Caco-2 (cell line): ENCODE measurements around the gene FZD10. TPM values are rescaled to one million over a fixed set of nuclear protein-coding genes. Genes with fewer than 3 reads are reported as not detected.

Experiments used
- BruUV-seq: library from RNA; stranded (reverse); fragments of 400-500 nt; replicated peaks from 2 replicates; lab custom pipeline; 2021; lab: Mats Ljungman, UMichigan
- CTCF ChIA-PET: fragments of 300-600 bp; sonication (Branson Sonifier 250); formaldehyde crosslinking; loops from one replicate; lab custom pipeline; 2022; ENCODE audit warnings: antibody characterized with exemption; lab: Charles Lee
- POLR2A ChIA-PET: fragments of 300-600 bp; sonication (Branson Sonifier 250); formaldehyde crosslinking; loops from one replicate; lab custom pipeline; 2022; ENCODE audit warnings: antibody characterized with exemption; lab: Charles Lee
- DNase-seq, 2 experiments: peaks; one replicate each; pipeline versions ENCODE4 v3.0.0 to v3.0.0-alpha.2; 2020 to 2022
- H3K27me3 ChIP-seq: replicated peaks from 2 replicates; pipeline ENCODE4 v1.6.0; 2011; ENCODE audit warnings: low read length; ENCODE audit not compliant: control insufficient read depth, insufficient read depth
- H3K36me3 ChIP-seq: 2 replicates; pipeline ENCODE4 v1.5.1; 2011; ENCODE audit warnings: low read length; ENCODE audit not compliant: control insufficient read depth, insufficient read depth
- H3K4me1 ChIP-seq: fragments of 250-450 bp; sonication (Bioruptor Pico); 2 replicates; pipeline ENCODE4 v1.5.1; 2020; ENCODE audit warnings: mild to moderate bottlenecking
- H3K4me3 ChIP-seq: 2 replicates; pipeline ENCODE4 v1.5.1; 2011; ENCODE audit warnings: low read depth, mild to moderate bottlenecking, control low read depth, low read length
- H3K9me3 ChIP-seq: fragments of 250-450 bp; sonication (Bioruptor Pico); 2 replicates; pipeline ENCODE4 v1.5.1; 2020; ENCODE audit warnings: mild to moderate bottlenecking, moderate library complexity
- H3K27ac Mint-ChIP-seq: one replicate; pipeline ENCODE4 v1.8.0; 2022; ENCODE audit warnings: mixed read lengths; ENCODE audit not compliant: unreplicated experiment
- H3K27me3 Mint-ChIP-seq: one replicate; pipeline ENCODE4 v1.8.0; 2022; ENCODE audit warnings: mixed read lengths; ENCODE audit not compliant: insufficient read depth, unreplicated experiment
- H3K36me3 Mint-ChIP-seq: one replicate; pipeline ENCODE4 v1.8.0; 2022; ENCODE audit warnings: mild to moderate bottlenecking, mixed read lengths; ENCODE audit not compliant: insufficient read depth, unreplicated experiment
- H3K4me1 Mint-ChIP-seq: one replicate; pipeline ENCODE4 v1.8.0; 2022; ENCODE audit warnings: low read depth, mixed read lengths; ENCODE audit not compliant: unreplicated experiment
- H3K4me3 Mint-ChIP-seq: one replicate; pipeline ENCODE4 v1.8.0; 2022; ENCODE audit warnings: mild to moderate bottlenecking, moderate library complexity, mixed read lengths; ENCODE audit not compliant: unreplicated experiment
- H3K9me3 Mint-ChIP-seq: one replicate; pipeline ENCODE4 v1.8.0; 2022; ENCODE audit warnings: mixed read lengths; ENCODE audit not compliant: unreplicated experiment
- intact Hi-C: fragments of 100-400 bp; cut with micrococcal nuclease; formaldehyde crosslinking; loops from one replicate; pipeline ENCODE4 v1.10.0; 2022; ENCODE audit not compliant: unreplicated experiment
- total RNA-seq: library from RNA; stranded (reverse); gene quantifications from 2 replicates; pipeline ENCODE4 v1.2.3, GENCODE V29; 2022
- TF ChIP-seq, protein P1 (sequence below), 2 experiments: fragments of 200-600 bp in 1 of 2; IDR thresholded peaks; 1 replicate in 1 of 2; 2 replicates in 1 of 2; pipeline versions ENCODE4 v1.5.1 to v1.8.0; 2011 to 2022; ENCODE audit warnings: antibody characterized with exemption in 1 of 2, control low read depth in 1 of 2, inconsistent platforms in 1 of 2, low read depth in 1 of 2, low read length in 1 of 2, mild to moderate bottlenecking in 1 of 2, moderate library complexity in 1 of 2; ENCODE audit not compliant: insufficient read depth in 1 of 2, severe bottlenecking in 1 of 2, unreplicated experiment in 1 of 2

The FZD10 gene
- total RNA-seq, 1 experiment from 2014 or later = 0.09 TPM

GRCh38 chr12:130131025-130131424 lies 31.2 kb upstream of the FZD10 start:
- DNase-seq = no peak
- intact Hi-C loops = no loop called here
- H3K4me1 Mint-ChIP-seq = no peaks in the 10 kb centered on the region
- no peaks in the 10 kb centered on the region for H3K27me3 Mint-ChIP-seq
- ChIA-PET POLR2A (no interaction called here), CTCF (no interaction called here)
- no peaks in the 10 kb centered on the region for H3K9me3 ChIP-seq
- no peak overlapping the region for H3K4me3 Mint-ChIP-seq
- H3K36me3 ChIP-seq = no peaks in the 10 kb centered on the region
- no TSS peak for BruUV-seq
- no peak overlapping the region for H3K4me3 ChIP-seq
- H3K36me3 Mint-ChIP-seq = no peaks in the 10 kb centered on the region
- H3K27ac Mint-ChIP-seq = no peak overlapping the region
- no peaks in the 10 kb centered on the region for H3K27me3 ChIP-seq
- TF ChIP-seq, protein P1, sequence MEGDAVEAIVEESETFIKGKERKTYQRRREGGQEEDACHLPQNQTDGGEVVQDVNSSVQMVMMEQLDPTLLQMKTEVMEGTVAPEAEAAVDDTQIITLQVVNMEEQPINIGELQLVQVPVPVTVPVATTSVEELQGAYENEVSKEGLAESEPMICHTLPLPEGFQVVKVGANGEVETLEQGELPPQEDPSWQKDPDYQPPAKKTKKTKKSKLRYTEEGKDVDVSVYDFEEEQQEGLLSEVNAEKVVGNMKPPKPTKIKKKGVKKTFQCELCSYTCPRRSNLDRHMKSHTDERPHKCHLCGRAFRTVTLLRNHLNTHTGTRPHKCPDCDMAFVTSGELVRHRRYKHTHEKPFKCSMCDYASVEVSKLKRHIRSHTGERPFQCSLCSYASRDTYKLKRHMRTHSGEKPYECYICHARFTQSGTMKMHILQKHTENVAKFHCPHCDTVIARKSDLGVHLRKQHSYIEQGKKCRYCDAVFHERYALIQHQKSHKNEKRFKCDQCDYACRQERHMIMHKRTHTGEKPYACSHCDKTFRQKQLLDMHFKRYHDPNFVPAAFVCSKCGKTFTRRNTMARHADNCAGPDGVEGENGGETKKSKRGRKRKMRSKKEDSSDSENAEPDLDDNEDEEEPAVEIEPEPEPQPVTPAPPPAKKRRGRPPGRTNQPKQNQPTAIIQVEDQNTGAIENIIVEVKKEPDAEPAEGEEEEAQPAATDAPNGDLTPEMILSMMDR (IDR thresholded peaks at IDR 0.05; ENCODE audit: insufficient read depth in 1 of 2, low read depth in 1 of 2, low read length in 1 of 2, severe bottlenecking in 1 of 2, unreplicated experiment in 1 of 2) = no peak
- peaks cover 10% of the 10 kb centered on the region for H3K9me3 Mint-ChIP-seq
- H3K4me1 ChIP-seq = no peaks in the 10 kb centered on the region

DNA sequence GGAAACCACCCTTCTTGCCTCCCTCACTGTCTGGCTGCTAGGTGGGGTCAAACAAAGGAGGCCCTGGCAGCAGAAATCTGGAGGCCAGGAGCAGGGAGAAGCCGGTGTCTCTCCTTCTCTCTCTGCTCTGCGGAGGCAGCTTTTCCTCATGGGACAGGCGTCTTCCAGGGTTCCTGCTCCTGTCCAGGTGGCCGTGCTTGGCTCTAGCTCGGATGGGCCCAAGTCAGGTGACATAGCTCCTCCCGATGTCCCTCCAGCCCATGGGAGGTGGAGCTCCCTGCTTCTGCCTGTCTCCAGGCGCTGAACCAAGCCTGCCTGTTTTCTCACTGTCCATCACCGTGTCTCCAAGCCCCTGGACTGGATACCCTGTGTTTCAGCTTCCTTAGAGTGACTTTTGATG lies 30.5 kb upstream of the FZD10 start:
- H3K27me3 Mint-ChIP-seq = no peaks in the 10 kb centered on the region
- no peak overlapping the region for H3K4me3 ChIP-seq
- no peaks in the 10 kb centered on the region for H3K9me3 ChIP-seq
- H3K9me3 Mint-ChIP-seq = peaks cover 10% of the 10 kb centered on the region
- TF ChIP-seq, protein P1 (IDR thresholded peaks at IDR 0.05; ENCODE audit: insufficient read depth in 1 of 2, low read depth in 1 of 2, low read length in 1 of 2, severe bottlenecking in 1 of 2, unreplicated experiment in 1 of 2) = no peak
- no peak overlapping the region for H3K27ac Mint-ChIP-seq
- no peak overlapping the region for H3K4me3 Mint-ChIP-seq
- intact Hi-C loops = no loop called here
- CTCF ChIA-PET = no interaction called here
- H3K36me3 ChIP-seq = no peaks in the 10 kb centered on the region
- H3K4me1 ChIP-seq = no peaks in the 10 kb centered on the region
- DNase-seq = no peak
- POLR2A ChIA-PET = no interaction called here
- H3K36me3 Mint-ChIP-seq = no peaks in the 10 kb centered on the region
- no TSS peak for BruUV-seq
- no peaks in the 10 kb centered on the region for H3K4me1 Mint-ChIP-seq
- no peaks in the 10 kb centered on the region for H3K27me3 ChIP-seq

- no peak for DNase-seq
- Mint-ChIP-seq H3K27ac (no peak overlapping the region), H3K27me3 (no peaks in the 10 kb centered on the region), H3K4me1 (no peaks in the 10 kb centered on the region), H3K9me3 (peaks cover 10% of the 10 kb centered on the region), H3K36me3 (no peaks in the 10 kb centered on the region), H3K4me3 (no peak overlapping the region)
- Histone ChIP-seq H3K27me3 (no peaks in the 10 kb centered on the region), H3K9me3 (no peaks in the 10 kb centered on the region), H3K4me1 (no peaks in the 10 kb centered on the region), H3K36me3 (no peaks in the 10 kb centered on the region), H3K4me3 (no peak overlapping the region)
- TF ChIP-seq, protein P1 (IDR thresholded peaks at IDR 0.05; ENCODE audit: insufficient read depth in 1 of 2, low read depth in 1 of 2, low read length in 1 of 2, severe bottlenecking in 1 of 2, unreplicated experiment in 1 of 2) = no peak
- ChIA-PET POLR2A (no interaction called here), CTCF (no interaction called here)
- intact Hi-C loops = no loop called here
- no TSS peak for BruUV-seq
Measured at GRCh38 chr12:130132831-130133511, 29.3 kb upstream of the FZD10 start.
